ENCODE measurements around the gene RUNX2.
A peak's percentile ranks its signal among the peaks of the same experiment; 100 is the strongest.

The RUNX2 gene

GRCh38 chr6:45436544-45437438 is 108.7 kb downstream of the RUNX2 start:
- DNase-seq: no peak

- no peak for DNase-seq
Observed at GRCh38 chr6:45437439-45437815, 109.3 kb downstream of the RUNX2 start.

DNA sequence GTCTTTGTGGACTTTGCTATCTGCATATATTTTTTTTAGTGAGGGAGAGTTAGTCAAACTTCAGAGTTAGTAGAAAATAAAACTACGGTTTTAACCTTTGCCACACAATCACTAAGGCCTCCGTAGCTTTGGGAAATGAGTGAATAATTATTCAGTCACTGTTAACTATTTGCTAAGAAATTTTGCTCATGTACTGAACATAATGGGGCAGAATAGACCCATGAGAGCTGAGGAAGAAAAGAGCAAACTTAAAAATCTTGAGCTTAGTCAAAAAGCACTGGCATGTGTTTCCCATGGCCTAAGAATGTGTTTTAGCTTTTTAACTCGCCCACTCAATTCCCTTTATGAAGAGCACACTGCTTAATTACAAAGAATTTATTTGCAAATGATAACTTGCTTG is 110.0 kb downstream of the RUNX2 start:
- no peak for DNase-seq

DNA sequence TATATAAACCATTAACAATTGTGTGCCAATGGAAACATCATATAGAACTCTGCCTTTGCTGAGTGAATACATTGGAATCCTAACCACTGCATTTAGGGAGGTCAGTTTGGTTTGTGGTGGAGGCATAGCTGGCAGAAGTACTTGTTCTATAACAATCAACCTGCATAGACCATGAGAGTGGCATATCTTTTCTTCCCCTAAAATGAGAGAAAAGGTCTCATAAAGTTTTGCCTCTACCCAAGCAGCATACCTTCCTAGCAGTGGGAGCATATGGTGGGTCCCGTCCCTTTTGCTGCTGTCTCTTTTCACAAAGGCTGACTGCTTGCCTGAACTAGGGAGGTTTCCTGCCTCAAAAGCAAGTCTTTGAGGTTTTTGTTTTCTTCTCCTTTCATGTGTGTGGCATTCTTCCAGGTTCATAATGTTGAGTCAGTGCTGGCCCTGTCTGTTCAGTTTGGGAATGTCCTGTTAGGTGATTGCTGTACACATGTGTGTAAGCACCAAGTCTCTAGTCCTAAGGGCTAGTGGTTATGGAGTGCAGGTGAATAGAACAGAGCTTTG is 110.8 kb downstream of the RUNX2 start:
- DNase-seq: no peak

DNA sequence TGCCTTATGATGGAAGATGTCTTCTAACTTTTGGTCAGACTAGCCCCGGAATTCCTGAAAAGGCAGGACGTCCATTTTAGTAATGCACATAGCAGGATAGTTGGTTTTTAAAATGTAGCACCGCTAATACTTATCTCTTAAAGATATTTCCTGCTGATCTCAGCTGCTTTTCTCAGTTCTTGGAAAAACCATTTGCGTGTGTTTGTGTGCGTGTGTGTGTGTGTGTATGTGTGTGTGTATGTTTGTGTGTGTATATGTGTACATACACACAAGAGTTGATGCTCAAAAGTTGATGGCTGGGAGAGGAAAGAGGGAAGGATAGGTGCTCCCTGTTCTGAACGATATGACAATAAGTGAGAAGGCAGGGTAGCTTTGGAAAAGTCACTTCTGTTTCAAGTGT is 111.3 kb downstream of the RUNX2 start:
- DNase-seq: no peak

GRCh38 chr6:45439861-45440388 is 111.8 kb downstream of the RUNX2 start:
- no peak for DNase-seq

DNA sequence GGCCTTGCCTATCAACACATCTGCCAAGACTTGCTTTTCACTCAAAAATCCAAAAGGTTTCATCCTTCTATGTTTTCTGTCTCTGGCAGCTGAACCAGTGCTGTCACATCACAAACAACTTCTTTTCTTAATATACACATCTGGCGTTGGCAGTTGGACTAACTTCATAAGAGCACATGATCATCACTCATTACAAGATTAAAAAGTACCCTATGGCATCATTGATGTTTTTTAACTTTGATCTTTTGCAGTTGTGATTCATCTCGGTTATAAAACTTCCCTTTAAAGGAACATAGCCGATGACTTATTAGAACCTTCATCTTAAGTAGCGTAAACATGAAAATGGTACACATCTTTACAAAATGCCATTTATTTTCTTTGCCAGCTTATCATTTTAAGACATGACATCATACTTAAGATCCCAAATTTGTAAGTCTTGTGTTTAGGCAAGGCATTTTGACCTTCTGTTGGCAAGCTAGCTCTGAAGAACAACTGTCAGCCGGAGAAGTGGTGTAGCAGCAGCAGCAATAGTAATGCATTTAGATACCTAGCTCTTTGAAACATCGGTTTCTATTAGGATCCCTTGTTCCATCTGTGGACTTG is 113.8 kb downstream of the RUNX2 start:
- no peak for DNase-seq

DNA sequence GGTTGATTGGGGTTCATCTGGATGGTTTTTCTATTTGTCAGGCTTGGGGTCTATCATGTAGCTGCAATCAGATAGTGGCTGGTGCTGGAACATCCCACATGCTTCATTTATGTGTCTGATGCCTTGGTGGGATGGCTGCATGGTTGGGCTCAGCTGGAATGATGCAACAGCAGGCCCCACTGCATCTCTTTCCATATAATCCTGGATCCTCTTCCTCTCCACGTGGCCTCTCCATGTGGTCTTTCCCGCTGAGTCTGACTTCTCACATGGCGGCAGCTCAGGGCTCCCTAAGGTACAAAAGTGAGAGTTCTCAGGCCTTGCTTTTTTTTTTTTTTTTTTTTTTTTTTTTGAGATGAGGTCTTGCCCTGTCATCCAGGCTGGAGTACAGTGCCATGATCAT is 114.6 kb downstream of the RUNX2 start:
- no peak for DNase-seq

- DNase-seq: no peak
Observed at GRCh38 chr6:45445364-45445748, 117.2 kb downstream of the RUNX2 start.

DNA sequence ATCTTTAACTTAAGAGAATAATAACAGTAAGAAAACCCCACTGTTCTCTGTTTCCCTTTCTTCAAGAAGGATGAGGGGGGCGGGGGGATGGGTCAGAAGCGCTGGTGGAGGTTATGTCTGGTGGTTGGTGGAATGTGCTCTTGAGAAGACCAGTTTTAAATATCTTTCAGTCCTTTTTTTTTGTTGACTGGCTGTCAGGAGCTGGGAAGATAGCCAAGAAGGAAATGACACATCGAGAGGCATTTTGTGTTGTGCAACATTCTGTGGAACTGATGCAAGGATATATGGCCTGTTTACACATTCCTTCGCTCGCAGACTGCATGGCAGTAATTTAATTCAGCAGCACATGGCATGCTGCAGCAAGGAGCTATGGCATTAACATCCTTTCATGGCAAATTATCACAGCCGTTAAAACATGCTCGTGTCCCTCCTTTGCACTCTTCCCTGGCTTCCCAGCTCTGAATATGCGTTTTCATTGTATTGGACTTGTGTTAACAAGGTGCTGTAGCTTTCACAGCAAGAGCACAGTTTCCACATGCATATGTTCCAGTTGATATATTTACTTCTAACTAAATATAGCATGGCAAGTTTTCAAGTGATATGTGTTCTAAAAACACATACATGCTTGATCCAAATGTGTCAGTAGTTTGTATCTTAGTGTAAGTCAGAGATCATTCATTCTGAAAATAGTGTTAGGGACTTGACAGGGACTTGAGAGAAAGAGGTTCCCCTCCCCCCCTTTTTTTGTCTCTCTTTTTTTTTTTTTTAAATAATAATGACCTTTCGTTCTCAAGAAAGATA is 117.8 kb downstream of the RUNX2 start:
- peak; percentile 55 to 56 for DNase-seq

DNA sequence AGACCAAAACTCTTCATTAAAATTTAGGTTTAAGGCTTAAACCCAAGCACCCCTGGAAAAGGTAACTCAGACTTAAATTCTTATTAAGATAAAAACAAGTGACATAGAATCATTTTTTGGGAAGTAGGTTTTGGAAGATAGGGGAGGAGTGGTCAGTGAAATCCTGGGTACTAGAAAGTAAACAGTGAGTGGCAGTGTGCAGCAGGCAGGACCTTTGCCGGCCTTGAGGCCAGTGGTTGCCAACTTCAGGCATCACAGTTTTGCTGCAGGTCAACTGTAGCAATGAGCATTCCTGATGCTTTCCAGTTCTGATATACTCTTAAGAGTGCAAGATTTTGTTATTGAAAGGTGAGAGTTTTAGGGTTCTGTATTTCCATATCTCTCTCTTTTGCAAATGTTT is 118.9 kb downstream of the RUNX2 start:
- no peak for DNase-seq

GRCh38 chr6:45447716-45448115 is 119.6 kb downstream of the RUNX2 start:
- DNase-seq: no peak

- no peak for DNase-seq
Observed at GRCh38 chr6:45448417-45449389, 120.6 kb downstream of the RUNX2 start.

GRCh38 chr6:45450132-45450531 is 122.0 kb downstream of the RUNX2 start:
- DNase-seq: no peak

DNA sequence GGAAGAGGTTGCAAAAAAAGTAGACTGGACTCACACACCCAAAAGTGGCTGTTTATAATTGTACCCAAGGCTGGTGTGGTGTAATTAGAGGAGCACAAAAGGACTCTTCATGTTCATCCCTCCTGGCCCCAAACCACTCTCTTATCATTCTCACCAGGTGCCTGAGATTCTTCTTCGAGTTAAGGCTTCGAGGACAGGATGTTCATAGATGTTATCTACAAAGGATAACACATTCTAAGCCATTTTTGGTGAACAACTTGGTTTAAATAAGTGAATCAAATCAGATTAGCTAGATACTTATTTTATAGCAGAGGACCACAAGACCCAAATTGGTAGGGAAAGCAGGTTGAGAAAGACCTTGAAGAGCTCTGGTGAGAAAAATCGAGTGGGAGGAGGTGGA is 122.7 kb downstream of the RUNX2 start:
- DNase-seq: no peak

DNA sequence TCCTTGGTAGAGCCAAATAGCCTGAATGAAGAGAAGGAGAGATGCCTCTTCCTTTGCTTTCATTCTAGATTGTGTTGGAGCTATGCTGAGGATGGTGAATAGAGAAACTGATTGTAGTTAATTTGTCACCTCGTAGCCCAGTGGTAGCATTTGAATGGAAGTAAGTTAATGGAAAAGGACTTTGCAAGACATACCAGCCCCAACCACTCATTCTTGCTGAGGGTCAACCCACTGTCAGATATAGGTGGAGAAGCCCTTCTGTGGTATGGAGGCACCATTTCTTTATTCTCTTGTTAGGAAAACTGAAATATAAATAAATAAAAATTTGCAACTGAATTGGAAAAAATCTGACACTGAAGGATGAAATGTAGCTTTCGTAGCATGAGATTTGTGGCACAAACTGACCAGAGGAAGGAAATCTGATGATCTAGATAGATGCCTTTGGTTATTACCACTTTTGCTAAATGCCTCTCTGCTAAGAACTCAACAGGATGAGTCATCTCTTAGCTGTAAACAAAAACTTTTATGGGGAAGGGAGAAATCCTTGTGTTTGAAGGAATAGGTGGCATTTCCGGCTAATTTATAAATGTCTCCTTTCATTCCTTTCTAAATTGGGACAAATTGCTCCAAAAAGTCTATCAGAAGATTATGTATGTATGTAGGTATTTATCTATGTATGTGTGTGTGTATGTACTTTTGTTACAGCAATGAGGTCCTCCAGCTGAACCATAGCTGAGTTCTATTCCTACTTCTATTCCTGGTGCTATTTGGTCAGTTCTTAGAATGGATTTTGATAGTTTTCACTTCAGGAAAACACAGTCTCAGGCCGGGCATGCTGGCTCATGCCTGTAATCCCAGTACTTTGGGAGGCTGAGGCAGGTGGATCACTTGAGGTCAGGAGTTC is 126.1 kb downstream of the RUNX2 start:
- DNase-seq: no peak

DNA sequence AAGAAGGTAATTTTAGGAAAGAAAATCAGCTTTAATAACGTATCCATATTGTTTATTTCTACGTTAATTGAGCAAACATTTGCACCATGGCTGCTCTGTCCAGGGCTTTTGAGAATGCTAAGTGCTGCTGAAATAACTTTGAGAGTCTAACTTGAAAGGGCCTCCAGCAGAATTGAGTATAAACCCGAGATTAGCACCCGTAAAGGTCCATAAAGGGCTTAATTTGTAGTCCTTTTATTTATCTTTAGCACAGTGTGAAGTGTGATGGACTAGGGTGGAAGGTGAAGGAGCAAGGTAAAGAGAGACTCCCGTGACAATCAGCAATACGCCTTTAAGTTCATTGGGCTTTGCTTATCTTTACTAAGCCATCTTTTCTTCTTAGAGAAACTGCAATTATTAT is 127.3 kb downstream of the RUNX2 start:
- DNase-seq: no peak

GRCh38 chr6:45457141-45457540 is 129.0 kb downstream of the RUNX2 start:
- DNase-seq: no peak

GRCh38 chr6:45458672-45459071 is 130.5 kb downstream of the RUNX2 start:
- DNase-seq: no peak

GRCh38 chr6:45460166-45460565 is 132.0 kb downstream of the RUNX2 start:
- DNase-seq: no peak

DNA sequence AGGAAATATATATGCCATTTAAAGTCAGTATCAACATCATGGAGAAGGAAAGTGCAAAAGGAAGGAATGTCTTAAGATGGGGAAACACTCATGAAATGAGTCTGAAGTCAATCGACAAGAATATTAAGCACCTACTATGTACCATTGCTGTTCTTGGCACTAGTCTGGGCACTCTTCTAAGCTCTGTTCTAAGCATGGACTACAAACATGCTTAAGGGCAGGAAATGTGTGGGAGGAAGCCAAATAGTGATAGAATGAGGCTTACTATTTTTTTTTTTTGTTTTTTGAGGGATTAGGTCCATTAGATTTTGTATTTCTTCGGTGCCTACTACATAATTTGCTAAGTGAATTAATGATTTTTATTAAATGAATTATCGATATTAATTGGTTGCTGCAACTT is 133.4 kb downstream of the RUNX2 start:
- no peak for DNase-seq

Measured in SHP77 (cell line).